CD14-positive monocyte (primary cell): Measurements from ENCODE around the gene SPATA32. TPM values are rescaled to one million over a fixed set of nuclear protein-coding genes. Genes with fewer than 3 reads are reported as not detected.
A peak's percentile ranks its signal among the peaks of the same experiment; 100 is the strongest.

Experiments
- DNase-seq, 3 donors: peaks; one replicate each; pipeline ENCODE4 v3.0.0-alpha.2; 2011 to 2022
- H2AFZ ChIP-seq: 2 replicates; pipeline ENCODE4 v1.6.0; 2012; ENCODE audit warnings: mild to moderate bottlenecking, low read depth, low read length, inconsistent platforms; ENCODE audit not compliant: insufficient read depth, poor library complexity, severe bottlenecking
- H3K27ac ChIP-seq, 2 donors: 1 replicate in 1 of 2; 2 replicates in 1 of 2; pipeline ENCODE4 v1.5.1; 2012 to 2013; ENCODE audit warnings: low read length in 2 of 2, control low read depth in 1 of 2, inconsistent platforms in 1 of 2, low read depth in 1 of 2, mild to moderate bottlenecking in 1 of 2
- H3K27me3 ChIP-seq, 2 donors: one replicate each; pipeline versions ENCODE4 v1.6.0 to v1.6.1; 2011 to 2013; ENCODE audit warnings: low read length in 2 of 2; ENCODE audit not compliant: control insufficient read depth in 2 of 2, insufficient read depth in 2 of 2
- H3K36me3 ChIP-seq, 2 donors: replicated peaks in 1 of 2; 1 replicate in 1 of 2; 2 replicates in 1 of 2; pipeline versions ENCODE4 v1.5.1 to v1.6.1; 2012 to 2013; ENCODE audit warnings: low read length in 2 of 2, control low read depth in 1 of 2, inconsistent platforms in 1 of 2, mild to moderate bottlenecking in 1 of 2; ENCODE audit not compliant: insufficient read depth in 2 of 2, control insufficient read depth in 1 of 2
- H3K4me1 ChIP-seq, 2 donors: 1 replicate in 1 of 2; 2 replicates in 1 of 2; pipeline versions ENCODE4 v1.5.1 to v1.6.1; 2012 to 2013; ENCODE audit warnings: low read length in 2 of 2, control low read depth in 1 of 2, inconsistent platforms in 1 of 2, mild to moderate bottlenecking in 1 of 2, moderate library complexity in 1 of 2; ENCODE audit not compliant: insufficient read depth in 2 of 2, control insufficient read depth in 1 of 2
- H3K4me2 ChIP-seq: replicated peaks from 2 replicates; pipeline ENCODE3; 2012; ENCODE audit warnings: low read length, moderate library complexity, mild to moderate bottlenecking; ENCODE audit not compliant: poor library complexity, severe bottlenecking; ENCODE audit errors: extremely low read depth
- H3K4me3 ChIP-seq, 3 experiments: fragments of 200-600 bp in 1 of 3; sonication (generic) in 1 of 3; replicated peaks in 1 of 3; 1 replicate in 2 of 3; 2 replicates in 1 of 3; pipeline ENCODE4 v1.5.1; 2011 to 2013; ENCODE audit warnings: low read length in 3 of 3, mild to moderate bottlenecking in 3 of 3, control low read depth in 2 of 3, low read depth in 2 of 3, inconsistent platforms in 1 of 3, moderate library complexity in 1 of 3
- H3K79me2 ChIP-seq: 2 replicates; pipeline ENCODE4 v1.6.0; 2012; ENCODE audit warnings: mild to moderate bottlenecking, control low read depth, inconsistent platforms, low read length, moderate library complexity; ENCODE audit not compliant: insufficient read depth
- H3K9ac ChIP-seq: 2 replicates; pipeline ENCODE4 v1.6.0; 2017; ENCODE audit warnings: low read length, mild to moderate bottlenecking; ENCODE audit not compliant: insufficient read depth, poor library complexity, severe bottlenecking
- H3K9me3 ChIP-seq, 2 donors: replicated peaks in 1 of 2; 1 replicate in 1 of 2; 2 replicates in 1 of 2; pipeline versions ENCODE4 v1.5.1 to v1.6.1; 2012 to 2013; ENCODE audit warnings: low read length in 2 of 2, control low read depth in 1 of 2; ENCODE audit not compliant: control insufficient read depth in 1 of 2, insufficient read depth in 1 of 2
- H4K20me1 ChIP-seq: 2 replicates; pipeline ENCODE4 v1.6.0; 2012; ENCODE audit warnings: mild to moderate bottlenecking, low read length, control low read depth, moderate library complexity; ENCODE audit not compliant: insufficient read depth
- H3K27ac Mint-ChIP-seq, 7 donors: one replicate each; pipeline ENCODE4 v1.8.0; 2020; ENCODE audit warnings: mild to moderate bottlenecking in 7 of 7, mixed read lengths in 7 of 7, moderate library complexity in 6 of 7, inconsistent platforms in 2 of 7
- H3K27me3 Mint-ChIP-seq, 3 donors: one replicate each; pipeline ENCODE4 v1.8.0; 2021 to 2022; ENCODE audit warnings: low read depth in 3 of 3, mild to moderate bottlenecking in 3 of 3, mixed read lengths in 3 of 3, moderate library complexity in 3 of 3, inconsistent platforms in 1 of 3
- H3K36me3 Mint-ChIP-seq, 2 donors: one replicate each; pipeline ENCODE4 v1.8.0; 2020; ENCODE audit warnings: mixed read lengths in 2 of 2, inconsistent platforms in 1 of 2, mild to moderate bottlenecking in 1 of 2
- H3K4me1 Mint-ChIP-seq: one replicate; pipeline ENCODE4 v1.8.0; 2020; ENCODE audit warnings: mild to moderate bottlenecking, mixed read lengths
- H3K4me3 Mint-ChIP-seq, 2 donors: one replicate each; pipeline ENCODE4 v1.8.0; 2020; ENCODE audit warnings: mild to moderate bottlenecking in 2 of 2, mixed read lengths in 2 of 2, moderate library complexity in 1 of 2
- H3K9me3 Mint-ChIP-seq, 7 donors: one replicate each; pipeline ENCODE4 v1.8.0; 2020 to 2022; ENCODE audit warnings: mixed read lengths in 7 of 7, mild to moderate bottlenecking in 6 of 7, moderate library complexity in 6 of 7, inconsistent platforms in 2 of 7
- WGBS: methylation state at CpG from one replicate; pipeline ENCODE4 v1.1.5; 2013; ENCODE audit warnings: missing lambda C conversion rate; ENCODE audit not compliant: insufficient coverage; 5-methylcytosine and 5-hydroxymethylcytosine counted together
- intact Hi-C, 2 donors: fragments of 100-400 bp; cut with micrococcal nuclease; formaldehyde crosslinking; loops; one replicate each; pipeline versions ENCODE4 v1.15.0 to v1.15.1; 2023
- polyA plus RNA-seq, 3 donors: library from polyadenylated mRNA; depleted of rRNA in 1 of 3; unstranded in 2 of 3; stranded (reverse) in 1 of 3; fragments of 300-500 nt in 2 of 3; fragments of >200 nt in 1 of 3; fragmentation: Illumina TruSeq in 2 of 3; gene quantifications; 1 replicate in 2 of 3; 2 replicates in 1 of 3; pipeline ENCODE4 v1.2.3, GENCODE V29; 2012 to 2021
- TF ChIP-seq, protein P1 (sequence below): fragments of 200-600 bp; IDR thresholded peaks from one replicate; pipeline ENCODE4 v1.8.0; 2022; ENCODE audit warnings: antibody characterized with exemption, mild to moderate bottlenecking

Gene SPATA32
- polyA plus RNA-seq, 3 donors, result not detected

DNA sequence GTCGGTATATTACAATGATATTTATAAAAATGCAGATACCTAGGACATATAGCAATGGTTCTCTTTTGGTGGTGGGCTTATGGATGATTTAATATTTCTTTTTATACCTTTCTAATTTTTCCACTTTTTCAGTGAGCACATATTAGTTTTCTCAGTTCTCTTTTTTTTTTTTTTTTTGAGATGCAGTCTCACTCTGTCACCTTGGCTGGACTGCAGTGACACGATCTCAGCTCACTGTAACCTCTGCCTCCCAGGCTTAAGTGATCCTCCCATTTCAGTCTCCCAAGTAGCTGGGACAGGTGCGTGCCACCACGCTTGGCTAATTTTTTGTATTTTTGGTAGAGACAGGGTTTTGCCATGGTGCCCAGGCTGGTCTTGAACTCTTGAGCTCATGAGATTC lies 39.8 kb upstream of the SPATA32 start:
- intact Hi-C loops, result no loop called here
- Histone ChIP-seq H3K4me1 (peaks cover 74 to 94% of the 10 kb centered on the region in 2 donors), H3K36me3 (peaks cover 2 to 5% of the 10 kb centered on the region in 2 donors), H3K79me2 (peaks cover 94% of the 10 kb centered on the region), H3K27me3 (no peaks in the 10 kb centered on the region), H3K9ac (no peak overlapping the region), H3K4me3 (no peak overlapping the region), H4K20me1 (peaks cover 35% of the 10 kb centered on the region), H3K27ac (peak overlapping the region; percentile 12 to 35), H2AFZ (no peak overlapping the region), H3K9me3 (no peaks in the 10 kb centered on the region), H3K4me2 (no peak overlapping the region)
- Mint-ChIP-seq H3K27me3 (peaks cover 0 to 2% (median 0%) of the 10 kb centered on the region in 3 donors), H3K9me3 (peaks cover 0 to 5% (median 0%) of the 10 kb centered on the region in 7 donors), H3K36me3 (peaks cover 30 to 31% of the 10 kb centered on the region in 2 donors), H3K4me1 (peaks cover 86% of the 10 kb centered on the region), H3K4me3 (no peak overlapping the region), H3K27ac (peak overlapping the region in 5 of 7 donors; percentile 50 to 74 (median 61))
- TF ChIP-seq, protein P1, sequence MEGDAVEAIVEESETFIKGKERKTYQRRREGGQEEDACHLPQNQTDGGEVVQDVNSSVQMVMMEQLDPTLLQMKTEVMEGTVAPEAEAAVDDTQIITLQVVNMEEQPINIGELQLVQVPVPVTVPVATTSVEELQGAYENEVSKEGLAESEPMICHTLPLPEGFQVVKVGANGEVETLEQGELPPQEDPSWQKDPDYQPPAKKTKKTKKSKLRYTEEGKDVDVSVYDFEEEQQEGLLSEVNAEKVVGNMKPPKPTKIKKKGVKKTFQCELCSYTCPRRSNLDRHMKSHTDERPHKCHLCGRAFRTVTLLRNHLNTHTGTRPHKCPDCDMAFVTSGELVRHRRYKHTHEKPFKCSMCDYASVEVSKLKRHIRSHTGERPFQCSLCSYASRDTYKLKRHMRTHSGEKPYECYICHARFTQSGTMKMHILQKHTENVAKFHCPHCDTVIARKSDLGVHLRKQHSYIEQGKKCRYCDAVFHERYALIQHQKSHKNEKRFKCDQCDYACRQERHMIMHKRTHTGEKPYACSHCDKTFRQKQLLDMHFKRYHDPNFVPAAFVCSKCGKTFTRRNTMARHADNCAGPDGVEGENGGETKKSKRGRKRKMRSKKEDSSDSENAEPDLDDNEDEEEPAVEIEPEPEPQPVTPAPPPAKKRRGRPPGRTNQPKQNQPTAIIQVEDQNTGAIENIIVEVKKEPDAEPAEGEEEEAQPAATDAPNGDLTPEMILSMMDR, result no peak
- WGBS, result 86% methylated on average over 1 of the region's 4 CpGs
- no peak for DNase-seq

DNA sequence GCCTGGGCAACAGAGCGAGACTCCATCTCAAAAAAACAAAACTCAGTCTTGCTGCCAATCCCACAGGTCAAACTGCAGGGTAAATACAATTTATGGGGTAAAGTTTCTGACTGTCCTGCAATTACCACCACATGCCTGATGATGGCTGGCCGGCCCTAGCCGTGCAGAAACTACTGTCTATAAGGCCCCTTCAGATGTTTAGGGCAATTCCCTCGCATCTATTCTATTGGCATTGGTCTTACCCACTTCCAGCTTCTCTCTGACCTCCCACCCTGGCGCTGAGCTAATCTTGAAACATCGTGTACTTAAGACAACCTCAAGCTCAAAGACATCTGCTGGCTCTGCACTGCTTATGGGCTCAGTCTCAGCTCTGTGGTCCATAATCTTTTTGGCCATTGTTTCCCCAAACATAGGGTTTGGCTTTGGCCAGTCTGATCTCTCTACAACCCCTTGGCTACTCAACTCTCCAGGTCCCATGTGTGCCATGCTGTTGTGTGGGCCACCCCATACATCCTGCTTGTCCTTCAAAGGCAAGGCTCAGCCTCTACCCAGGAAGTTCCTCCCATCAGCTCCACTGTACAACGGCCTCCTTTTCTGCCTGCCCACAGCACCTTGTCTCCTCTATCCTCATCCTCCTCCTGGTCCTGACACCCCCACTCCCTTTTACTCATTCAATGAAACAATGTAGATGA lies 38.3 kb upstream of the SPATA32 start:
- Histone ChIP-seq H3K9me3 (no peaks in the 10 kb centered on the region), H3K4me2 (no peak overlapping the region), H4K20me1 (peaks cover 35% of the 10 kb centered on the region), H3K9ac (no peak overlapping the region), H3K36me3 (no peaks in the 10 kb centered on the region), H3K4me3 (no peak overlapping the region), H3K27ac (peak overlapping the region in 1 of 2 donors; percentile 7), H2AFZ (no peak overlapping the region), H3K4me1 (peaks cover 75 to 94% of the 10 kb centered on the region in 2 donors), H3K27me3 (no peaks in the 10 kb centered on the region), H3K79me2 (peaks cover 84% of the 10 kb centered on the region)
- Mint-ChIP-seq H3K9me3 (peaks cover 0 to 5% (median 0%) of the 10 kb centered on the region in 7 donors), H3K4me3 (no peak overlapping the region), H3K27ac (peak overlapping the region in 4 of 7 donors; percentile 48 to 89 (median 60)), H3K4me1 (peaks cover 86% of the 10 kb centered on the region), H3K36me3 (peaks cover 28 to 29% of the 10 kb centered on the region in 2 donors), H3K27me3 (peaks cover 0 to 2% (median 0%) of the 10 kb centered on the region in 3 donors)
- no peak for DNase-seq
- TF ChIP-seq, protein P1, result no peak
- intact Hi-C loops, result no loop called here
- 87% methylated on average over 6 of the region's 7 CpGs for WGBS
